GM04504 (cell line): ENCODE measurements around the gene CNPY4.
A peak's percentile ranks its signal among the peaks of the same experiment; 100 is the strongest.

Source experiments
- DNase-seq: peaks from one replicate; pipeline ENCODE4 v3.0.0-alpha.2; 2012; ENCODE audit warnings: low read depth

CNPY4 gene

DNA sequence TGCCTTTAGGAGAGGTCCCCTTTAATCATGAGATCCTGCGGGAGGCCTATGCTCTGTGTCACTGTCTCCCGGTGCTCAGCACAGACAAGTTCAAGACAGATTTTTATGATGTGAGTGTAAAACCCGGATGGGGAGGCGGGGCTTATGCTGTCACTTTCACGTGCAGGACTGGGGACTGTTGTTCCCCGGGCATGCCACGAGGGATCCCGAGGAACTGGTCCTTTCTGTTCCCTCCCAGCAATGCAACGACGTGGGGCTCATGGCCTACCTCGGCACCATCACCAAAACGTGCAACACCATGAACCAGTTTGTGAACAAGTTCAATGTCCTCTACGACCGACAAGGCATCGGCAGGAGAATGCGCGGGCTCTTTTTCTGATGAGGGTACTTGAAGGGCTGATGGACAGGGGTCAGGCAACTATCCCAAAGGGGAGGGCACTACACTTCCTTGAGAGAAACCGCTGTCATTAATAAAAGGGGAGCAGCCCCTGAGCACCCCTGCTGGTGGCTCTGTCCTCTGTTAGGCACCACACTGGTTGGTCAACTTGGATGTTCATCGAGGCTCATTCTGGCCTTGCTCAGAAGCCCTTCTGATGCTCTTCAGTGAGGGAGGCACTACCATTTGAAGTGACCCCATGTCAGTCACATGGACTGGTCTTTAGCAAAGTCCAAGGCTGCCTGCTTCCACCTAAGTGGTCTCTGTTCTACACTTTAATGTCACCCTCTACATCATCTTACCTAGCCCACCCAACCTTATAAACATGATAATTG is 27.8 kb upstream of the CNPY4 start:
- DNase-seq = no peak

GRCh38 chr7:100093054-100093453 is 26.4 kb upstream of the CNPY4 start:
- no peak for DNase-seq

- DNase-seq = no peak
Observed at GRCh38 chr7:100093498-100093897, 25.9 kb upstream of the CNPY4 start.

DNA sequence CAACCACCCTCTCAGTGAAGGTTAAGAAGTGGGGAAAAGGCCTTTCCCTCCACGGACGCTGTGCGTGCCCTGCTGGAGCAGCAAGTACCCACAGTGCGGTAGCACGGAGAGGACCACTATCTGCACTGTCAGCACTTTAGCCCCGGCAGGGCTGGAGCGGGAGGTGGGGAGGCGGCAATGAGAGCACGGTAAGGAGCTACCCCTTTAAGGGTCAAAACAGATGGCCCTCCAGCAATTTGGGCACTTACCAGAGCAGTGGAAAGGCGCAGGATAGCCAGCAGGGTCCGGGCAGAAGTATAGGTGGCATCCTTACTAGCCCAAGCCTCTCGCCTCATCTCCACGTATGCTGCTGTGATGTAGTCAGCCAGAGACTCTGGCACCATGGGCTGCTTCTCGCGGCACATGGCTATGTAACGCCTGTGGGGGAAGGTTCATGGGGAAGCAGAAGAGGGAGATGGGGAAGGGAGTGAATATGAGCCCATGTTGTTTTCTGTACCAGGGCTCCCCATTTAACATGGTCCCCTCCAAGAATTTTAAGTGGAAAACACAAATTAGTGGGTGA is 25.4 kb upstream of the CNPY4 start:
- DNase-seq = no peak

DNA sequence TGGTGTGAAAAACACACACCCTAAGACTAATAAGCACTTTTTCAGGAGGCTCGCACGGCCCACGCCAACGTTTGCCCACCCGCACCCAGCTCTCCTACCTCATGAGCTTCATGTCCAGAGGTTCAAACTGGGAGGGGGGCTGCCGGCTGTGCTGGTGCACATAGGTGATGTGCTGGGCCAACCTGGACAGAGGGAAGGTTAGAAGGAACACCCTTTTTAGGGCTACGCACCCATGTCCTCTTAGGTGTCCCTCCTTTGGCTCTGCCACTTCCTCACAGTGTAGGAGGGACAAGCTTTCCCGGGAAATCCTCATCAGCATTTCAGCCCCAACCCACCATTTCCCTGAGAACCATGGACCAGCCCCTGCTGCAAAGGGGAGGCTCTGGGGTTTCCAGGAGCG is 24.1 kb upstream of the CNPY4 start:
- no peak for DNase-seq

- DNase-seq = no peak
Observed at GRCh38 chr7:100095704-100096103, 23.7 kb upstream of the CNPY4 start.

GRCh38 chr7:100098913-100099312 is 20.5 kb upstream of the CNPY4 start:
- no peak for DNase-seq

- no peak for DNase-seq
Observed at GRCh38 chr7:100099452-100099851, 20.0 kb upstream of the CNPY4 start.

GRCh38 chr7:100100420-100101015 is 18.9 kb upstream of the CNPY4 start:
- DNase-seq = peak; percentile 96

DNA sequence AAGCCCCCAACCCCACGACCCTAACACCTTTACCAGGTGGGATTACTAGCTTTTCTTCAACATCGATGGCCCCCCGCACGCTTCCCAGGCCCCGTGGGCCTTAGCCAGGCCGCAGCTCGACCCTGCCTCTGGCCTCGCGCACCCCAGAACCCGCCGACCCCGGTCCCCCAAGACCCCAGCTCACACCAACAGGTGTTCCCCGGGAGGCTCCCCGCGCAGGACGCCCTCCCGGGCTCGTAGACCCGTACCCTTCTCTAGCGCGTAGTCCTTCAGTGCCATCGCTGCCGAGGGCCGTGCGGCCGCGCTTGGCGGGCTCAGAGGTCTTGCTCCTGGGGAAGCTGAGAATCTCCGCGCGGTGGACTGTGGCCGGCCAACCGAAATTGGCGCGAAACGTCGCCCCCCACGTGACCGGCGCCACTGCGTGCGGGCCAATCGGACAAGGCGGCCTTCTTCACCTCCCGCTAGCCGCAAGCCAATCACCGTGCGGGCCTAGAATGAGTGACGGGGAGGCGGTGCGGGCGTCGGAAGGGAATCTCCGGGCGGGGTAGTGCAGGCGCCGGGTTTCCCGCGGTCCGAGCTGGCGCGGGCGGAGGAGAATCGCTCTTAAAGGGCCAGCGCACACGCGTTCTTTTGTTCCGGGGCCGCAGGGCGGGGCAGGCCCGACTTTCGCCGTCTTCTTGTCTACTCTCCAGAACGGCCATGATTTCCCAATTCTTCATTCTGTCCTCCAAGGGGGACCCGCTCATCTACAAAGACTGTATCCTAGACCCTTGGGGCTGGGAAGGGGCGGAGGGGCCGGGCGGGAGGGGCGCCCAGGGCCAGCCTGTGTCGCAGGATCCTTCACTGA is 18.2 kb upstream of the CNPY4 start, which contains the start of the genes AP4M1 and MCM7:
TSS of gene AP4M1 (plus strand) at position 628 of the 847 bp plus-strand sequence. CDS start at position 700, 72 bp downstream.
TSS of gene MCM7 (minus strand) at position 382 of the 847 bp plus-strand sequence. CDS start at position 279, 103 bp downstream.
- DNase-seq = peak; percentile 97

DNA sequence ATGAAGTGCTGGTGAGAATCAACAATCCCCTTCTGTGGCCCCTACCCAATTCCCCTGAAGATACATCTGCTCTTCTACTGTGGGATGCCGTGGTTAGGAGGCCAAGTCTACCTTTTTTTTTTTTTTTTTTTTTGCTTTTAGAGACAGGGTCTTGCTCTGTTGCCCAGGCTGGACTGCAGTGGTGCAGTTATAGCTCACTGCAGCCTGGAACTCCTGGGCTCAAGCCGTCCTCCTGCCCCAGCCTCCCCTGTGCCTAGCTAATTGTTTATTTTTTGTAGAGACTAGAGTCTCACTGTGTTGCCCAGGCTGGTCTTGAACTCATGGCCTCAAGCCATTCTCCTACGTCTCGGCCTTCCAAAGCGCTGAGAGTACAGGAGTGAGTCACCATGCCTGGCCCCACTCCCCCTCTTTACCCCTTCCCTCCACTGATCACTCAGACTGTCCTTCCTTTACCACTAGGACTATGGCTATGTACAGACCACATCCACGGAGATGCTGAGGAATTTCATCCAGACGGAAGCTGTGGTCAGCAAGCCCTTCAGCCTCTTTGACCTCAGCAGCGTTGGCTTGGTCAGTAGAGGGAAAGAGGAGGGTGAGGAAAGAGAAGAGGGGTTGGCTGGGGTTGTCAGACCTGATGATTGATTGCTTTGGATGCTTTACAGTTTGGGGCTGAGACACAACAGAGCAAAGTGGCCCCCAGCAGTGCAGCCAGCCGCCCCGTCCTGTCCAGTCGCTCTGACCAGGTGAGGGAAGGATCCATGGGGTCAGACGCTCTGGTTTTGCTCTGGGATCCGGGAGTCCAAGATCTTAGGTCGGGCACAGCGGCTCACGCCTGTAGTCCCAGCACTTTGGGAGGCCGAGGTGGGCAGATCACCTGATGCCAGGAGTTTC is 16.2 kb upstream of the CNPY4 start:
- no peak for DNase-seq

DNA sequence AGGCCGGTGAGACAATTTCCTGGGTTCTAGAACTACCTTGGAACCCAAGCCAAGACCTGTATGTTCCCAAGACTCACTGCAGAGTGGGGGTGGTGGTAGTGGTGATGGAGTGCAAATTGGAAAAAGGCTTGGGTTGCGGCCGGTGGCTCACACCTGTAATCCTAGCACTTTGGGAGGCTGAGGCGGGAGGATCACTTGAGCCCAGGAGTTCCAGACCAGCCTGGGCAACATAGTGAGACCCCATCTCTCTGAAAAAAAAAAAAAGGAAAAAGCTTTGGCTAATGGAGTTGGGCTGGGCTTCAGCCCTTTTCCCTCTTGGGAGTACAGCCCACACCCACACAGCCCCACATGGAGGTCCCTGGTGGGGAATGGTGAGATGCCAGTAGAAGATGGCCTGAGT is 13.9 kb upstream of the CNPY4 start:
- no peak for DNase-seq

DNA sequence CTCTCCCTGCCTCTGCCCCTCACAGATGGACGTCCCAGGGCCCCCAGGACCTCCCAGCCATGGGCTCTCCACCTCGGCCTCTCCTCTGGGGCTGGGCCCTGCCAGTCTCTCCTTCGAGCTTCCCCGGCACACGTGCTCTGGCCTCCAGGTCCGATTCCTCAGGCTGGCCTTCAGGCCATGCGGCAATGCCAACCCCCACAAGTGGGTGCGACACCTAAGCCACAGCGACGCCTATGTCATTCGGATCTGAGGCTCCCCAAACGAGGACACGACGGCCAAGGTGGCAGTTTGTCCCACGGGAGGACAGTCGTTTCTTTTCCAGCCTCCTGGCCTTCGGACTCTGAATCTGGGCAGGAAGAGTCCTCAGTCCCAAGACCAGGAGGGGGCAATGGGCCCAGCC is 12.8 kb upstream of the CNPY4 start:
- DNase-seq = no peak

- no peak for DNase-seq
Observed at GRCh38 chr7:100107125-100107737, 12.2 kb upstream of the CNPY4 start.

- DNase-seq = no peak
Observed at GRCh38 chr7:100107890-100108289, 11.5 kb upstream of the CNPY4 start.

DNA sequence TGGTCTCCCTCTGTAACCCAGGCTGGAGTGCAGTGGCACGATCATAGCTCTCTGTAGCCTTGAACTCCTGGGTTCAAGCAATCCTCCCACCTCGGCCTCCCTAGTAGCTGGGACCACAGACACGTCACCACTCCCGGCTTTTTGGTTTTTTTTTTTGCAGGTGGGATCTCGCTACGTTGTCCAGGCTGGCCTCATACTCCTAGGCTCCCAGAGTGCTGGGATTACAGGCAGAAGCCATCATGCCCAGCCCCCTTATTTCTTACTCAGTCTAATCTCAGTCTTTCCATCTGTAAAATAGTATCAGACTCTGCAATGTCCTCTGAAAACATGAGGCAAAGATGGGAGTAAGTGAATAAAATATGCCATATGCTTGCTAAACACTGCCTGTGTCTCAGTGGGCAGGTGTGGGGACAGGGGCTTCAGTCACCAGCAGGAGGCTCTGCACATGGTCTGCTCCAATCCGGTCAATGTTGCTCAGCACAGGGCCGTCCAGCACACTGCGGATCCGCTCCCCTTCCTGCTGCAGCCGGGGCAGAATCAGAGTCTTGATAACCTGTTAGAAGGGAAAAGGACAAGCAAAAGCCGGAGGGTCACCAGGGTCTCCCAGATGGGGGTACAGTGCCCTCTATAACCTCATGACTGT is 9.8 kb upstream of the CNPY4 start:
- DNase-seq = no peak

DNA sequence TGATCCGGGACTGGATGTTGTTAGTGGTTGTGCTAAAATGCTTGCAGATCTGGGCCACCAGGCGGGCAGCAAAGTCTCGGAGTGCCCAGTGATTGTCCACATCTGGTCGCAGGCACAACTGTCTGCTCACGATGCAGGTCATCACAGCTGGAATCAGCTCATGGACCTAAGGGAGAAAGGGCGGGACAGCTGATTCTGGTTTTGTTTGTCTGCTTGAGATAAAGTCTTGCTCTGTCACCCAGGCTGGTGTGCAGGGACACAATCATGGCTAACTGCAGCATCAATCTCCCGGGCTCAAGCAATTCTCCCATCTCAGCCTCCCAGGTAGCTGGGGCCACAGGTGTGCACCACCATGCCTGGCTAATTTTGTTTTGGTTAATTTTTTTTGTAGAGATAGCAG is 8.3 kb upstream of the CNPY4 start:
- DNase-seq = no peak

DNA sequence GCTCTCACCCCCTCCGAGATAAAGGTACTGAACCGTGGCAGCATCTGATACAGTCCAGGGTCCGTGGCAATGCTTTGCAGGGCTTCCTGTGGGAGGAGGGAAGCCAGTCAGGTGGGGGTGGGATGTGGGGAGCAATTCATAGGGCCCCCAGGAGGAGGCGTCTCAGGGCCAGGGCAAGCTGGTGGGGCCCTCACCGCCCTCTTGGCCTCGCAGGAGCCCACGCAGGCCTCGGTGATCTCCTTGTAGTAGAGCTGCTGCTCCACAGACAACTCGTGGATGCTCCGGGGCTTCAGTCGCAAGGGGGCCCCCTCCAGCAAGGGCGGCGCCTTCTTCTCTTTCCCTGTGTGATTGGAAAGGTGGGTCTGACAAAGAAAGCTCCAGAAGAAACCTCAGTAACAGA is 7.5 kb upstream of the CNPY4 start:
- no peak for DNase-seq

GRCh38 chr7:100115026-100115425 is 4.4 kb upstream of the CNPY4 start:
- no peak for DNase-seq

- no peak for DNase-seq
Observed at GRCh38 chr7:100118388-100119071, 904 bp upstream of the CNPY4 start.
